Measurements from ENCODE around the gene POC1B.

Gene POC1B

DNA sequence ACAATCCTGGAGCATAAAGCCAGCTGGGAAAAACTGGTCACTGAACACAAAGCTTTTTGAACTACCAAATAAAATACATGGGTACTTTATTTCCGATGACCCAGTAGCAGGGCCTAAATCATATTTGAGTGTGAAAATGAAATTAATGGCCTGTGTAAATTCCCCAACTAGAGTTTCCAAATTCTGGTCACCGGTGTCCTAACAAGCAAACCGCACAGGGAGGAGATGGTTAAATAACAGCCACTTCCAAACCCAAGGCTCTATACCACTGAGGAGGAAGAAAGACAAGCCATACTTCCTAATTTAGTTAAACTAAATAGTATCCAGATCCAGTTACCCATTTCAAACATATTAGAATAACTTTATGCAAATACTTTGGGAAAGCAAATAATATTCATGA, 133.5 kb downstream of the POC1B start:
- in situ Hi-C loops (cut with MboI; ENCODE audit: low sequenced_read_pairs) = no loop called here

DNA sequence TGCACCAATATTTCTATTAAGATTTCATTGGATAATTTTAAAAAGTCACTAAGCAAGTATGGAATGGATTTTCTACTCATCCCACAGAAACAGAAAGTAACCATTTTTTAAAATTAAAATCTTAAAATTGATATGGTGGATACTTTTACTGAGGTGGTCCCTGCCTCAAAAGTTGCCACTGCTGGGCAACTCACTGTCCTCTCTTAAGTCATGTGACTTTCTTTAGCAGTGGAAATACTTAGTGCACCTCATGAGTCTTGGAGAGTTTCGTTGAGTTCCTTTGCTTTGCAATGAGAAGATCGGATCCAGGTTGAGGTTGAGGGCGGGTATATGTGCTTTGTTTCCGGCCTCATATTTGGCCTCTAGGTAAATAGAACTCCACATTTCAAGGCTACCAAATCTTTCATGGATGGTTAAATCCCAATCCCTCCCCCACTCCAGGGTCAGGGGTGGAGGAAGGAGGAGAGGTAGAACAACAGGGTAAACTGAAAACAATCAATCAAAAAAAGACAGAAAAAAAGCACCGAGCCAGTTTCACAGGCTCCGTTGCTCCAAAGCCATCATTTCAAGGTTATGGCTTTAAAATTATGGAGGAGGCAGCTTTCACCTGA, 134.0 kb downstream of the POC1B start:
- in situ Hi-C loops (cut with MboI; ENCODE audit: low sequenced_read_pairs) = no loop called here

DNA sequence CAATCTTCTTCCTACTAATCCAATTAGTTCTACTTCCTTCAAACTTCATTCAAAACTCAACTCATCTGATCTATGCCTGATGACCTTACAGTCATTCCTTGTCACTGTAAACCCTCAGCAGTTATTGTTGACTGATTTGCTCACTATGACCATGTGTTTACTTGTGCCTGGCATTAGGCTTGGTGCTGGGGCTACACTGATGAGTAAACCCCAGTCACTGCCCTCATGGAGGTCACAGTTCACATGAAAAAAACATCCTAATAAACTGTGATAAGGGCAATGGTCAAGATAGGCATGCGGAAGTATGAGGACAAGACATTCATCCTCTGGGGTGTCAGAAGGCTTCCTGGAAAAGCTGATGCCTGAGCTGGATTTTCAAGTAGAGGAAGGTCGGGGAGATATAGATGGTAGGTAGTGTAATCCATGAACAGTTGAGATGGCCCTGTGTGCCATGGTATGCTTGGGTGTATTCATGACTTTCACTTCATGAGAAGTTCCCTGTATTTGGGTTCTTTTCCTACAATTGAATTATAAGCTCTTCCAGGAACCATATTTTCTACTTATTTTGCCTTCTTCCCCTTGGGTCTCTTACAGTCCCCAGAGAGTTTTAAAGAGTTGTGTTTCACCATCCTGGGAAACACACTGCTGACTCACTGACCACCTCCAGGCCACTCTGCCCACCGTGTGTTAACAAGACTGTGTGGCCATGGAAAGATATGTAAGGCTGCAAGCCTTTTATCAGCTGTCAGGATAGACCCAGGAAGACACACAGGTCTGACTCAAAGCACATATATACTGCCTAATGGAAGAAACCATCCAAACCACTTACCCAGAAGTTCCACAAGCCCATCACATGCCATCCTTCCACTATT, 134.8 kb downstream of the POC1B start:
- in situ Hi-C loops (cut with MboI; ENCODE audit: low sequenced_read_pairs) = no loop called here

DNA sequence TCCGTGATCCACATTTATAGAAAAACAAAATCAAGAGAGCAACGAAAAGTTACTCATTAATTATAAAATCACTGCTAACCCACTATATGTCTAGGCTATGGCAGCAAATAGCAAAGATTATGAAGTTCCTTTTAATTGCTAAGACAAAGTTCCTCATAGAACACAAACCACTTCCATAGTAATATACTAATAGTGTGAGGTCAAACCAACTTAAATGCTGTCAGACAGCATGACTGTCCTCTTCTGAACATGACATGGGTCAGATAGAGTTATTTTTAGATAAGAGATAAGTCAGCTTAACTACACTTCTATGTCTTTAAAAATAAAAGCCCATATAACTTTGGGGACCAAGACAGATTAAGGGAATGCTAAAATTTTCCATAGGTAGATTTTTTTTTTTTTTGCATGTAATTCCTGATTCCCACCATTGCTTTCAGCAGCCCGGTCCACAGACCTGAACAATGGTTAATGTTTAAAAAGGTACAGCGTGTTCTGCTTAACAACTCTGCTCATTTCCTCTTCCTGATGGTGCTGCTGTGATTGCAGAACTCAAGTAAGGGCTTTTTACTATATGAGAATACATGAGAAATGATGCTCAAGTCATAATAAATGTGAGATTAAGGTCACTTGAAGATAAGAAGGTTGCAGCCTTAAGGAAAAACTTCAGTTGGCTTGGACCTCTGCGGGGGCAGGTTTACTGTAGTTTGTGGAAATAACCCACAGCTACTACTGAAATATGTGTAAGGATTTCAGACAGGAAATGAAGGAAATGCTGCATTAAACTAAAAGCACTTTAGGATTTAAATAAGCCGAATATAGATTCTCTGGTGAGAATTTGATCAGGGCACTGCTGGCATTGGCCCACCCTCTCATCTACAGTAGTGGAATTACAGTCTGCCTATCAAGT, 135.8 kb downstream of the POC1B start:
- in situ Hi-C loops (cut with MboI; ENCODE audit: low sequenced_read_pairs) = no loop called here

DNA sequence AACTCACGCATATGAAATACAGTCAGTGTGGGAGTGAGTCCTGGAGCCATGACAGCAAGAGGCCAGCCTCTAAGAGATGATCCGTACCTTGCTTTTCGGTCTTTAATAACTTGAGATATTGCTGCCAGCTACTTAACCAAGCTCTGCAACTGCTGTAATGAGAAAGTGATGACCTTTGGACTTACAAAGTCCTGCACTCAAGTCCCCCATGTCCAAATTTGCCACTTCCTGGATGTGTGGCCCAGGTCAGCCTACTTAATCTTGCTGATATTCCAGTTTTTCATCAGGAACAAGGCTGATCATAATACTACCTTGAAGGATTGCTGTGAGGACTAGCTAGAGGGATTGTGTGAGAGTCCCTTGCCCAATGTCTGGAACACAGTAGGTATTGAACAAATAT, 139.7 kb downstream of the POC1B start:
- in situ Hi-C loops (cut with MboI; ENCODE audit: low sequenced_read_pairs) = no loop called here

DNA sequence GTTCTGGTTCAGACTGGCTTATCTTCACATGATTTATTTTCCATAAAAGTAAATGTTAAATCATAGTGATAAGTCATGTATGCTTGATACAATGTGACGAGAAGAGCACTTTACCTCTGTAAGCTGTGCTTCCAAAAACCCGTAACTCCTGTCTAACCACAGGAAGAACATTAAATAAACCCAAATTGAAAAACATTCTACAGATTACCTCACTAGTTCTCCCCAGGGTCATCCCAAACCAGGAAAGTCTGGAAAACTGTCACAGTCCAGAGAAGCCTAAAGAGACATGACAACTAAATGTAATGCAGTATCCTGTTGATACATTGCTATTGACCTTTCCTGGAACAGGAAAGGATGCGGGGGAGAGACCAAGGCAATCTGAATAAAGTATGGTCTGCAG, 141.0 kb downstream of the POC1B start:
- in situ Hi-C loops (cut with MboI; ENCODE audit: low sequenced_read_pairs) = no loop called here

DNA sequence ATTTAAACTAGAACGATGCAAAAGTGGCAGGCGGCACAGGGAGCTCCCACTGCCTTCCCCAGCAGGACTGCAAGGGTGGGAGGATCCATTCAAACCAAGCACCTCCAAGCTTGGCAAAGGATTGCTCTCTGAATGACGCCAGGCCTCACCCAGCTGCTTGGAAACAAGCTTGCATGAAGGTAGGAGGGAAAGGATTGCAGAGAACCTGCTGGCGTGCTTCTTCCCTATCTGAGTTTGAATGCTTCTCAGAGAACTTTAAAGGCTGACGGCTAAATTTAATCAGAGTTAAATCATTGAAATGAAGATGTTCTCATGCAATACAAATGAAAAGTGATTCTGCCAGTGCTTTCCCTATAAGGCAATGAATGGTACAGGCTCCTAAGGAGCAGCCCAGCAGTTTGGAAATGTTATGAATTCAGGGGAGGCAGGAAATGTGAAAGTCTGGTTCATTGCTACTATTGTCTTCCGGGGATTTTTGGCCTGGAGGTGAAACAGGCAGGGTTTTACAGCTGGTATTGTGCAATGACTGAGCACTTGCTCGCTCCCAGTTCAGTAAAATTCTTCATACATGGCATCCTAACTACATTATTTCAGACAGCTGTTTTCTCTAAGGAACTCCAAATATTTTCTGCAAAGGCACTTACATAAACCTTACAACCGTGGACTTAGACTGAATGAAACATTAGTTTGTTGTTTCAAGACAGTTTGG, 141.6 kb downstream of the POC1B start:
- in situ Hi-C loops (cut with MboI; ENCODE audit: low sequenced_read_pairs) = no loop called here

DNA sequence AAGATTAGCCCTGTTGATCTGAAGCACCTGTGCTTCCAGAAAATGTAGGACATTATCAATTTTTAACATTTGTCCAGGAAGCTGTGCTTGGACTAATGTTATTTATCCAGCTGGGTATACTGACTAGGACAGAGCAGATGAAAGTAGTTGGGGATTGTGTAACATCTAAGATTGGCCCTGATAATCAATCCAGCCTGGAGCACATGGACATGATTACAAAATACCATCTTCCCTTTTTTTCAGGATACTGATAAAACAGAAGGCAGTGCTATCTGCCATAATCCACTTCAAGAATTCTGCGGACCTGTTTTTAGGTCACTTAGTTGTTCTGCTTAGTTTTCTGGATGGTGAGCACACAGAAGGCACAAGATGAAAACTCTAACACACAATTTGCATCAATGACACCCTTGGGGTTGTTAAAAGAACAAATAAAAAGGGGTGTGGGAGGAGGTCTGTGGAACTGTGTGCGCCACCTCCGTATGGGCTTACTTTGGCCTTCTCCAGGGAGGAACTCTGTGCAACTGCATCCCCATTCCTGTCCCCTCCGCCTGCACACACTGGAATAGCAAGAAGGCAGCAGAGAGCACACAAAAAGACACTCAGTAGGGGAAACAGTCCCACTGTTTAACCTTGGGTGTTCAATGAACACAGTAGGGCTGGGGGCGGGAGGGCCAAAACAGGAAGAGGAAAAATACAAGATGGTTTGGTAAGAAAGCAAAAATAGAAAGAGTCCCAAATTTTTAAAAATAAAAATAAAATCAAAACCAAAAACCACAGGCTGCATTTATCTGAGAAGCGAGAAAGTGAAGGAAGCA, 142.4 kb downstream of the POC1B start:
- in situ Hi-C loops (cut with MboI; ENCODE audit: low sequenced_read_pairs) = no loop called here

DNA sequence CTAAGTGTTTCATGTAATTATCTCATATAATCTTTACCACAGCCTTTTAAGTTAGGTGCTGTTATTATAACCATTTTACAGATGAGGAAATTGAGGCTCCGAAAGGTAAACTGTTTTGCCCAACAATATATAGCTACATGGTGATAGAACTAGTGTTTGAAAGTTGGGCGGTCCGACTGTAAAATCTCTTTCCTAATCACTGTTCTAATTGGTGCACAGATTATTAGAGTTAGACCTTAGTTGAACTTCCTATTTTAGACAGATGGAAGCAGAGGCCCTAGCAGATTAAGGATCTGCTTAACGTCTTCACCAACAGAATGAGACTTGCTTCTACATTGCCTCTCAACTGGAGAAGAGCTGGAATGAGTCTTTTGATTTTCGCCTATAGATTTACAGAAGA, 143.5 kb downstream of the POC1B start:
- in situ Hi-C loops (cut with MboI; ENCODE audit: low sequenced_read_pairs) = no loop called here

DNA sequence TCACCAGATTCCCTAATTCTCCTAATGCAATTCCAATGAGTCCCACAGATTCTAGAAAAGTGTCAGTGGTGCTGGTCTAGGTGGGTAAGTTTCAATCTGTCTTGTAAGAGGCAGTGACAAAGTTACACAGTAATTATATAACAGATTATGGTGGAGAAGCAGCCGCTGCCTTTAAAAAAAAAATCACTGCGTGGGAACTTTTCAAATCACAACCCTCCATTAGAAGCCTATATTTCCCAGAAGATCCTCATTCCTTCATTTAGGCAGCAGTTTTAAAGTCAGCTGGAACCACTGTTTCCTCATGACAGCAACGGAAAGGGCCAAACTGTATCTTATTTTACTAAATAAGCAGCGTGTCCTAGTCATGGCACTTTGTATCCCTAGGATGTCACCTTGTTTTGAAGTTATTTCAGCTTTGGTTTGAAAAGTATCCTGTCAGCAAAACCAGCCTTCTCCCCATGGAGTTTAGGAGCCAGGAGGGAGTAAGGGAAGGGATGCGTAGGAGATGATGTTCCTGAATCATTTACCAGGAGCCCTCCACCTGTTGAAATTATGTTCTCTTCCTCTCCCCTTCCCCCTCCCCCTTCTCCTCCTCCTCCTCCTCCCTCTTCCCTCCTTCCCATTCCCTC, 145.9 kb downstream of the POC1B start:
- in situ Hi-C loops (cut with MboI; ENCODE audit: low sequenced_read_pairs) = no loop called here

DNA sequence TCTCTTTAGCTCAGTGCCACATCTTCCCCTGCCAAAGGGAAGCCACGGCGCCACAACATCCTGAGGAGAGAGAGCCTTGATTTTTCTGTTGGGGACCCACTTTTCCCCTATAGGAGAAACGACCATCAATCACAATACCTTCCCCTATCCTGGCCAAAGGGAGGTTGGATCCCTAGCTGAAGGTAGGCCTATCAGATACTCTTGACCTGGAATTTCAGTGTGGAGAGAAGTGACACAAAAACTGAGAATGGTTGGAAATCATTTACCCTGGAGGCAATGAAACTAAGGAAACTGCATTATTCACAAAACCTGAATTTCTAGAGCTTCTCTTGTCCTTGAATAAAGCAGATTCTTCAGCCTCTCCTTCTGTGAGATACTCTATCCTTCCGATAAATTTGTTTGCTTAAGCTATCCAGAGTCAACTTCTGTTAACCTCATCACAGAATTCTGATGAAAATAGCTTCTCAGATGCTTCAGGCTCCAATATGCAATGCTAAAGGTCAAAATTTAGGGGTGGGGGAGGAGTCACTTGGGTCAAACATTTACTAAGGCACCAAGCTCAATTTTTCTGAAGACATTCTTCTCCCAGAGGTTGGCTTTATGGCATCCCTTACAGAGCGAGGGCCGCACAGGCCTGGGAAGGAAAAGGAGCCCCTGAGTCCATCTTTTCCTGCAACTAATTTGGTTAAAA, 146.6 kb downstream of the POC1B start:
- in situ Hi-C loops (cut with MboI; ENCODE audit: low sequenced_read_pairs) = no loop called here

DNA sequence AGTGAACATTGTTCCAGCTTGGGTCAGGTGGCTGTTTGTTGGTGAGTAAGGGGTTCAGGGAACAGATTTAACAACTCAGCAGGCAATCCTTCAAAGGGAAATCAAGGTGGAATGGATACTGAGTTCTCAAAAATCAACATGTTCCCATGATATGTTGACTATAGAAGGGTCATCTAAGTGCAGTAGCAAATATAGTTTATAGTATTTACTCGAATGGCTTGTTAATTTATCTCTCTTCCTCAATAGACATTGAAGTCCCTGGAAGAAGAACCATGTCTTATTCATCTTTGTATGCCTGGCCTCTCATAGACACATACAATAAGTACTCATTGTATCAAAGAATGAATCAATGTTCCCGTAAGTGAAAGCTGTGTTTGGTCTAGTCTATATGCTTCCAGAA, 149.0 kb downstream of the POC1B start:
- in situ Hi-C loops (cut with MboI; ENCODE audit: low sequenced_read_pairs) = no loop called here

DNA sequence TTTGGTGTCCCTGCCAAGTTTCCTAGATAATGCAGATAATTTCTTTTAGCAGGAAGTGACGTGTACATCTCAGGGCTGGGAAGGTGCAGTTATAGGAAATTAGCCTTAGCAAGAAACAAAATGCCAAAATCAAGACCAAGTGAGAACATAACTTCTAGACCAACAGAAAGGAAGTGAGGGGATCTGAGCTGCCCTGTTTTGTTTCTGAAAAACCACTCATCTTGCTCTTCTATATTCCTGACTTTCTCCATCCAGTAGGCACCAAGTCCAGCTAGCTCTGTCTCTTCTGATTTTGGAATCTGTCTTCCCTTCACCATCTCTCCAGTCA, 149.7 kb downstream of the POC1B start:
- in situ Hi-C loops (cut with MboI; ENCODE audit: low sequenced_read_pairs) = no loop called here

DNA sequence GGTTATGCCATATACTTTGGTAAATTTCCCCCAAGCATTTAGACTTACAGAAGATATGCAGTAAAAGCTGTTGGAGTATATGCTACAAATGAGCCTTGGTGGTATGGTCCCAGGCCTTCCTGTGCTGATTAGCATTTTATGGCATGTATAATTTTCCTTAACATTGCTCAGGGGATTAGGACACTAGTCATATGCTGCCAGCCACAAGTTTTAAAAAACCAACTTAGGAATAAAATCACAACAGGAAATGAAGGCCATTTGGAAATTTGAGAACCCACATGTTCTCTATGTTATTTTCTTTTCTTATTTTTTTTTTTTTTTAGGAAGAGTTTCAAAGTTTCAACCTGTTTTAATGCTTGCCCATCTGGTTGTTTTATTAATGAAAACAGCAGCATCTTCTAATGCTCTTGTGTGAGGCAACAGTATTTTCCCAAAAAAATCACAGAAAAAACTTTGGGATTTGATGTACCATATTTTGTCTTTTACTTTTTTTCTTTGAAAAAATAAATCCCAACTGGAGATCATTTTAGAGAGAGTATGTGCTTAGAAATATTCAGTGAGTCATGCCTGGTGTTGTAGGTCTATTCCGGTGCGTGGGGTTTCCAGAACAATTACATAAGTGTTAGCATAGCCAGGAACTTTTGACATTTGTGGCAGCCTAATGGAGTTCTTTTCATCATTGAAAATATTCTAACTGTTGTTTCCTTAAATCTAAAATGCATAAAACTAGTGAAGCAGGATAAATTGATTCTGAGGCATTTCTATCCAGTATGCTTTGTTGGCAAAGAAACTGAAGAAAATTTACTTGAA, 151.9 kb downstream of the POC1B start:
- in situ Hi-C loops (cut with MboI; ENCODE audit: low sequenced_read_pairs) = no loop called here

DNA sequence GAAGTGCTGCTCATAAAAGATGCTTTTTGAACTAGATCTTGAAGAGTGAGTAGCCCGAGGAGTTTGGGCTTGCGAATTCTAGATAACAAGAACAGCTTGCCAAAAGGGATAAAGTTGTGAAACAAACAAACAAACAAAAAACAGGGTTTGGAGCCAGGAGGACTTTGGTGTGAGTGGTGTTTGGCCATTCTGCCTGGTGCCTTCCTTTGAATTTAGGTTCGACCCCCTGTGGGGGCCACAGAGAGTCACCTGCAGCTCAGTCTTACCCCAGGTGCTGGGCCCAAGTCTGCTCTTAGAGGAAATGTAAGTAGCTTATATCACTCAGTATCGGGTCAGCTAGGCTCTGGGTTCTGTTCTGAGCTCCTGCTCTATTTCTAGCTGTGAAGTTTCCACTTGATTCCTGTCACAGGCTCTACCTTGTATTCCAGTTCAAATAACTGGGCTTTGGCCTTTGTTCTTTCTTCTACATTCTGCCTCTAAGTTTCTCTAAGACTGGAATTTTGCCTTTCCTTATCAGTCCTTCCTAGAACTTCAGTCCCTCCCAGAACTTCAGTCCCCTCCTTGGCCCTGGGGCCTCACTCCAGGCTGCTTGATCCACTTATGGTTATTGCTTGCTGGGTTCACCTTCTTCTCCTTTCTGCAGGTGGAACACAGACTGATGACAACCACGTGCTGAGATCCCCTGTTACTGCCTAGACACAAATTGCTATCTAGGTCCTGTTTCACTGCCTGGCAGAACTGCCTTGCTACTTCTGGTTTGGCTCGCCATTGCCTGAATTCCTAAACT, 153.1 kb downstream of the POC1B start:
- in situ Hi-C loops (cut with MboI; ENCODE audit: low sequenced_read_pairs) = no loop called here

DNA sequence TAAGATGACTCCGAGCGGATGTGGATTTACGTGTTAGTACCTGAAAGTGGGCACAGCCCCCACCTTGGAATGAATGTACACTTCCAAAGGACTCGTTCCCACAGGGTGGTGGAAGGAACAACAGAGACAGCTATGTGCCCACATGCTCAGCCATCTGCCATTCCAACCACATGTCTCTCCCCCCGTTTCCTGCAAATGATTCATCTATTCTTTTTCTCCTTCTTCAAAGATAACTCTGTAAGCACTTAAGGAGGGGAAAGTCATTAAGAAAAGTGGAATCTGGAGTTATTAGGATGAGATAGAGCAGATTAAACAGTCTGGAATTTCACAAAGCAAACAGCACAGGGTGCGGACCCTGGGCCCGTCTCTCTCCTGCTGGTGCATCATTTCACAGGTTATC, 155.0 kb downstream of the POC1B start:
- in situ Hi-C loops (cut with MboI; ENCODE audit: low sequenced_read_pairs) = no loop called here

DNA sequence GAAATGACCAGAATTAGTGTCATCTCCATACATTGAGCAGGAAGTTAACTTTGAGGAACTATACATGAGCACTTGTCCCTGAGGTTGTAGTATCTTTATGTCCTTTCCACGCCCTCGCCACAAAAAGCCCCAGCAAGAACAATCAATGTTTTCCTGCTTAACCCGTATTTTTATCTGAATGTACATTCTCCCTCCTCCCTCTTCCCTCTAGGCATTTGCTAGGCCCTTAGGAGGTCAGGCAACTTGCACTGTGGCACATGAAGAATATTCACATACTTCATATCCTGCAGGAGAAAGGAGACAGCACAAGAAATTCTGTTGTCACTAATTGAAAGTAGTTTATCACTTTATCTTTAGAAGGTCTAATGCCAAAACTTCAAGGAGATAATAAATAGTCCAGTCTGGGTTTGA, 155.4 kb downstream of the POC1B start:
- in situ Hi-C loops (cut with MboI; ENCODE audit: low sequenced_read_pairs) = no loop called here
